ENCODE data around the gene ANKRD13C.

The ANKRD13C gene

DNA sequence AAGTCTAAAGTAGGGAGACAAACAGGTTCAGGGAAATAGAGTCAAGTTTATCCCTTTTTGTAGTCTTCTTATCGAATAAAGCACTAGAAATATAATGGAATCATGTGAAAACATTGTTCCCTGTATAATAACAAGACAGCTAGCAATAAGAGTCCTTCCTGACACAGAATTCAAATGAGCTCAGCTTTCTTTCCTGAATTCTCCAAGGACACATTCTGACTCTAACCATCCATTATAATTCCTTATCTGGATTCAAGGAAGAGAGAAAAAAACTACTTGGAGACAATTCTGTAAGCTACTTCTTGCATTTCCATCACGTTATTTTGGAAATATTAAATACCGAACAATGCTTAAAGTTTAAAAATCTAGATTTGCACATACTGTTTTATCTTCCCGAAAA lies 58.8 kb downstream of the ANKRD13C start:
- Histone ChIP-seq H3K4me1 (ENCODE audit: control insufficient read depth, insufficient read depth, low read length) (no peaks in the 10 kb centered on the region), H3K9me3 (ENCODE audit: control insufficient read depth, insufficient read depth, low read depth, low read length) (no peaks in the 10 kb centered on the region), H3K27ac (ENCODE audit: low read depth, low read length) (no peak overlapping the region), H3K36me3 (ENCODE audit: control insufficient read depth, insufficient read depth, low read length) (peaks cover 78% of the 10 kb centered on the region), H3K4me3 (ENCODE audit: low read depth, low read length) (no peak overlapping the region), H3K9ac (ENCODE audit: low read length) (no peak overlapping the region), H3K27me3 (ENCODE audit: control insufficient read depth, insufficient read depth, low read length) (no peaks in the 10 kb centered on the region)

DNA sequence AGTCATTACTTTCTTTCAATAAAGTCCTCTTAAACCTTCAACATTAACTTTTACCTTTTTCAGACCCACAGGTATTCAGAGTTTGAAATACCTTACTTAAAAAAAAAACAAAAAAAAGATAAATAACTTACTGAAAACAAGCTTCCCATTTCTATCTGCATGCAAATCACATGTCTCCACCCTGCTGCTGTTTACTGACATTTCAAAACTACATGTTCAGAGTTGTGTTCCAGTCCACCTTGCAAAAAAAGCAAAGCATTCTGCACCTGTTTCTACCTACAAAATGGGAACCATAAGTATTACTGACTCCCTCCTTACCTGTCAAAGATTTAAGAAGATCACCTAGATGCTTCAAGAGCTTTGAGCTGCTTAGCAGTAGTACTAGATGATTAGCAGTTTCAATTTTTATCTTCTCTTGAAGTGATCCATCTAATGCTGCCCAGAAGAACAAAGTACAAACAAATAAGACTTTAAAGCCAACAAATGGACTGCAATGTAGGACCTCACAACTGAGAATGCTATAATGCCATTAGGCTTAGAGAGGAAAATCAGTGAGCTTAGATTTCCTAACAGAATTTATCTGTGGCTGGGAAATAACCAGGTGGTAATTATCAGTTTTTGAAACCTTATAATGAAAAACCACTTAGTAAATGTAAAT lies 61.2 kb downstream of the ANKRD13C start:
- Histone ChIP-seq H3K4me3 (ENCODE audit: low read depth, low read length) (no peak overlapping the region), H3K27ac (ENCODE audit: low read depth, low read length) (no peak overlapping the region), H3K9ac (ENCODE audit: low read length) (no peak overlapping the region), H3K4me1 (ENCODE audit: control insufficient read depth, insufficient read depth, low read length) (no peaks in the 10 kb centered on the region), H3K36me3 (ENCODE audit: control insufficient read depth, insufficient read depth, low read length) (peaks cover 69% of the 10 kb centered on the region), H3K27me3 (ENCODE audit: control insufficient read depth, insufficient read depth, low read length) (no peaks in the 10 kb centered on the region), H3K9me3 (ENCODE audit: control insufficient read depth, insufficient read depth, low read depth, low read length) (no peaks in the 10 kb centered on the region)

- Histone ChIP-seq H3K27ac (ENCODE audit: low read depth, low read length) (no peak overlapping the region), H3K36me3 (ENCODE audit: control insufficient read depth, insufficient read depth, low read length) (peaks cover 52% of the 10 kb centered on the region)
Measured at GRCh38 chr1:70290218-70290617, 64.3 kb downstream of the ANKRD13C start.

GRCh38 chr1:70288166-70288565 lies 66.4 kb downstream of the ANKRD13C start:
- Histone ChIP-seq H3K4me3 (ENCODE audit: low read depth, low read length) (no peak overlapping the region), H3K9me3 (ENCODE audit: control insufficient read depth, insufficient read depth, low read depth, low read length) (no peaks in the 10 kb centered on the region), H3K27ac (ENCODE audit: low read depth, low read length) (no peak overlapping the region), H3K9ac (ENCODE audit: low read length) (no peak overlapping the region), H3K36me3 (ENCODE audit: control insufficient read depth, insufficient read depth, low read length) (peaks cover 37% of the 10 kb centered on the region), H3K27me3 (ENCODE audit: control insufficient read depth, insufficient read depth, low read length) (no peaks in the 10 kb centered on the region), H3K4me1 (ENCODE audit: control insufficient read depth, insufficient read depth, low read length) (no peaks in the 10 kb centered on the region)

More at GRCh38 chr1:70290218-70290617, 64.3 kb downstream of the ANKRD13C start:
- Histone ChIP-seq H3K27me3 (ENCODE audit: control insufficient read depth, insufficient read depth, low read length) (no peaks in the 10 kb centered on the region), H3K4me1 (ENCODE audit: control insufficient read depth, insufficient read depth, low read length) (no peaks in the 10 kb centered on the region), H3K9me3 (ENCODE audit: control insufficient read depth, insufficient read depth, low read depth, low read length) (no peaks in the 10 kb centered on the region), H3K9ac (ENCODE audit: low read length) (no peak overlapping the region), H3K4me3 (ENCODE audit: low read depth, low read length) (no peak overlapping the region)

- Histone ChIP-seq H3K27me3 (ENCODE audit: control insufficient read depth, insufficient read depth, low read length) (no peaks in the 10 kb centered on the region), H3K36me3 (ENCODE audit: control insufficient read depth, insufficient read depth, low read length) (peaks cover 24% of the 10 kb centered on the region), H3K9ac (ENCODE audit: low read length) (no peak overlapping the region), H3K4me1 (ENCODE audit: control insufficient read depth, insufficient read depth, low read length) (no peaks in the 10 kb centered on the region), H3K27ac (ENCODE audit: low read depth, low read length) (no peak overlapping the region), H3K4me3 (ENCODE audit: low read depth, low read length) (no peak overlapping the region), H3K9me3 (ENCODE audit: control insufficient read depth, insufficient read depth, low read depth, low read length) (no peaks in the 10 kb centered on the region)
Measured at GRCh38 chr1:70286453-70286852, 68.1 kb downstream of the ANKRD13C start.

DNA sequence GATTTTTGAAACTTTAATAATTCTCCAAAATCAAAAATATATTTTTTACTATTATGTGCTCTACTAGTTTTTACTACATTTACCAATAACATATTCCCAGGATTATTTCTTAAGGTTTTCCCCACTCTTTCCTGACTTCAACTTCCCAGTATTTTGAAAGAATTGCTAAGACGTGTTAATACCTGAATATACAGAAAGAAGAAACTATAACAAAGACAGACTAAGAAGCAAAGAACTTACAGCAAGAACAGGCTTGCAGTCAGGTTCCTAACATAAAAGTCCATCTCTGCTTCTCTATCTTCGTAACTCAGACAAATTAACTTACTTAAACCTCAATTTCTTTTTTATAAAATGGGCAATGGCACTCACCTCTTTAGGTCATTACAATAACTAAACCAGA lies 70.2 kb downstream of the ANKRD13C start:
- no peaks in the 10 kb centered on the region for H3K4me1 ChIP-seq (ENCODE audit: control insufficient read depth, insufficient read depth, low read length)
- no peaks in the 10 kb centered on the region for H3K9me3 ChIP-seq (ENCODE audit: control insufficient read depth, insufficient read depth, low read depth, low read length)
- no peak overlapping the region for H3K4me3 ChIP-seq (ENCODE audit: low read depth, low read length)
- peaks cover 9% of the 10 kb centered on the region for H3K36me3 ChIP-seq (ENCODE audit: control insufficient read depth, insufficient read depth, low read length)
- 0 out of 2 replicates have a peak overlapping the region, but pooled peaks have one; percentile 19 for H3K27ac ChIP-seq (ENCODE audit: low read depth, low read length)
- no peak overlapping the region for H3K9ac ChIP-seq (ENCODE audit: low read length)
- no peaks in the 10 kb centered on the region for H3K27me3 ChIP-seq (ENCODE audit: control insufficient read depth, insufficient read depth, low read length)

DNA sequence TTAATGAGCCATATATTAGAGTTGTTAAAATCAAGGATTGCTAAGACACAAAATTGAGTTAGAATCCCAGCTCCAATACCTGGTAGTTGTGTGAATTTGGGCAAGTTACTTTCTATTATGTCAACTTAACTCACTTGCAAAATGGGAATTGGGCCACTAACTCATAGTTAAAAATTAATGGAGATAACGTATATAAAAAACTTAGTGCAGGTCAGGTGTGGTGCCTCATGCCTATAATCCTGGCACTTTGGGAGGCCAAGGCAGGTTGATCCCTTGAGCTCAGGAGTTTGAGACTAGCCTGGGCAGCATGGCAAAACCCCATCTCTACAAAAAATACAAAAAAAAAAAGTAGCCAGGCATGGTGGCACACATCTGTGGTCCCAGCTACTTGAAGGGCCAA lies 75.8 kb downstream of the ANKRD13C start:
- peaks cover 24% of the 10 kb centered on the region for H3K36me3 ChIP-seq (ENCODE audit: control insufficient read depth, insufficient read depth, low read length)
- no peaks in the 10 kb centered on the region for H3K4me1 ChIP-seq (ENCODE audit: control insufficient read depth, insufficient read depth, low read length)
- no peak overlapping the region for H3K4me3 ChIP-seq (ENCODE audit: low read depth, low read length)
- H3K9me3 ChIP-seq (ENCODE audit: control insufficient read depth, insufficient read depth, low read depth, low read length) = no peaks in the 10 kb centered on the region
- no peaks in the 10 kb centered on the region for H3K27me3 ChIP-seq (ENCODE audit: control insufficient read depth, insufficient read depth, low read length)
- H3K27ac ChIP-seq (ENCODE audit: low read depth, low read length) = no peak overlapping the region
- H3K9ac ChIP-seq (ENCODE audit: low read length) = no peak overlapping the region

- H3K27ac ChIP-seq (ENCODE audit: low read depth, low read length) = no peak overlapping the region
- no peaks in the 10 kb centered on the region for H3K9me3 ChIP-seq (ENCODE audit: control insufficient read depth, insufficient read depth, low read depth, low read length)
- no peaks in the 10 kb centered on the region for H3K4me1 ChIP-seq (ENCODE audit: control insufficient read depth, insufficient read depth, low read length)
- no peak overlapping the region for H3K9ac ChIP-seq (ENCODE audit: low read length)
- no peak overlapping the region for H3K4me3 ChIP-seq (ENCODE audit: low read depth, low read length)
- peaks cover 32% of the 10 kb centered on the region for H3K36me3 ChIP-seq (ENCODE audit: control insufficient read depth, insufficient read depth, low read length)
- no peaks in the 10 kb centered on the region for H3K27me3 ChIP-seq (ENCODE audit: control insufficient read depth, insufficient read depth, low read length)
Measured at GRCh38 chr1:70277875-70278274, 76.6 kb downstream of the ANKRD13C start.

DNA sequence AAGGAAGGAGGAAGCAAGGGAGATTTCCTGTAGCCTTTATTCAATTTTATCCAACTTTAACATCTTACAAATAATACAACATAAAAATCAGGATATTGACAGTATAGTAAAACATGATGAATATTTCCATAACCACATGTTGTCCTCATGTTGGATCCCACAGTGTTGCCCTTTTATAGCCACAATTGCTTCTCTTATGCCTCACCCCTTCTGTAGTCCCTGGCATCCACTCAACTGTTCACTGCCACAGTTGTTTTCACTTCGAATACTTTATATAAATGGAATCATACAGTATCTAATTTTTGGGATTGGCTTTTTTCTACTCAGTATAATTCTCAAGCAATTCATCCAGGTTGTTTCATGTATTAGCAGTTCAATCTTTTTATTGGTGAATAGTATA lies 88.6 kb downstream of the ANKRD13C start:
- Histone ChIP-seq H3K9ac (ENCODE audit: low read length) (no peak overlapping the region), H3K36me3 (ENCODE audit: control insufficient read depth, insufficient read depth, low read length) (peaks cover 40% of the 10 kb centered on the region), H3K9me3 (ENCODE audit: control insufficient read depth, insufficient read depth, low read depth, low read length) (no peaks in the 10 kb centered on the region), H3K4me1 (ENCODE audit: control insufficient read depth, insufficient read depth, low read length) (no peaks in the 10 kb centered on the region), H3K27ac (ENCODE audit: low read depth, low read length) (no peak overlapping the region), H3K27me3 (ENCODE audit: control insufficient read depth, insufficient read depth, low read length) (no peaks in the 10 kb centered on the region), H3K4me3 (ENCODE audit: low read depth, low read length) (no peak overlapping the region)

GRCh38 chr1:70264839-70265238 lies 89.7 kb downstream of the ANKRD13C start:
- H3K27ac ChIP-seq (ENCODE audit: low read depth, low read length) = no peak overlapping the region
- H3K9me3 ChIP-seq (ENCODE audit: control insufficient read depth, insufficient read depth, low read depth, low read length) = no peaks in the 10 kb centered on the region
- no peak overlapping the region for H3K9ac ChIP-seq (ENCODE audit: low read length)
- H3K36me3 ChIP-seq (ENCODE audit: control insufficient read depth, insufficient read depth, low read length) = peaks cover 36% of the 10 kb centered on the region
- H3K4me1 ChIP-seq (ENCODE audit: control insufficient read depth, insufficient read depth, low read length) = no peaks in the 10 kb centered on the region
- H3K4me3 ChIP-seq (ENCODE audit: low read depth, low read length) = no peak overlapping the region
- H3K27me3 ChIP-seq (ENCODE audit: control insufficient read depth, insufficient read depth, low read length) = no peaks in the 10 kb centered on the region

DNA sequence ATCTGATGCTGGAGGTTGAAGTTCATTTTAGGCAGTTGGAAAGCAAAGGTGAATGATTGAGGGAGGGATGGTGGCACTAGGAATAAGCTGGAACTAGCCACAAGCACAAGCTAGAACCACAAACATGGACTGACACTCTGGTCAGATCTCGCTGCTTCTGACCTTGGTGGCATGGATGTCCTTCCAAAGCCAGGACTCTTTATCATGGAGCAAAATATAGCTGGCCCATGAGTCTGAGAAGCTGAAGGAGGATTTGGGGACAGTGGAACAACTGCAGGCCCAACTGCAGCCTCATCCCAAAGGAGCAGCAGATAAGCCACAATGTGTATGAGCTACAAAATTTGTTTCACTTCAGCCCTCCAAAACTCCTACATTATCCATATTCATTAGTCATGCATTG lies 97.9 kb downstream of the ANKRD13C start:
- Histone ChIP-seq H3K36me3 (ENCODE audit: control insufficient read depth, insufficient read depth, low read length) (peaks cover 11% of the 10 kb centered on the region), H3K27ac (ENCODE audit: low read depth, low read length) (no peak overlapping the region), H3K4me3 (ENCODE audit: low read depth, low read length) (no peak overlapping the region), H3K9ac (ENCODE audit: low read length) (no peak overlapping the region), H3K4me1 (ENCODE audit: control insufficient read depth, insufficient read depth, low read length) (no peaks in the 10 kb centered on the region), H3K9me3 (ENCODE audit: control insufficient read depth, insufficient read depth, low read depth, low read length) (no peaks in the 10 kb centered on the region), H3K27me3 (ENCODE audit: control insufficient read depth, insufficient read depth, low read length) (no peaks in the 10 kb centered on the region)

Measured in HUES6 (cell line).